ENCODE measurements around the gene CHCT1.
"Not testable (repeated sequence)": the region's sequence is repeated elsewhere in the genome, so short reads cannot be mapped to it uniquely, and the experiment has no call there.

CHCT1 gene

GRCh38 chr17:60422162-60422665, at the start of gene CHCT1:
Gene CHCT1, plus strand, starts transcription at chr17:60422489. Its CDS starts 104 bp downstream, at chr17:60422593.
- no peak for DNase-seq (ENCODE audit: low read depth in 2 of 3, low spot score in 1 of 3)

DNA sequence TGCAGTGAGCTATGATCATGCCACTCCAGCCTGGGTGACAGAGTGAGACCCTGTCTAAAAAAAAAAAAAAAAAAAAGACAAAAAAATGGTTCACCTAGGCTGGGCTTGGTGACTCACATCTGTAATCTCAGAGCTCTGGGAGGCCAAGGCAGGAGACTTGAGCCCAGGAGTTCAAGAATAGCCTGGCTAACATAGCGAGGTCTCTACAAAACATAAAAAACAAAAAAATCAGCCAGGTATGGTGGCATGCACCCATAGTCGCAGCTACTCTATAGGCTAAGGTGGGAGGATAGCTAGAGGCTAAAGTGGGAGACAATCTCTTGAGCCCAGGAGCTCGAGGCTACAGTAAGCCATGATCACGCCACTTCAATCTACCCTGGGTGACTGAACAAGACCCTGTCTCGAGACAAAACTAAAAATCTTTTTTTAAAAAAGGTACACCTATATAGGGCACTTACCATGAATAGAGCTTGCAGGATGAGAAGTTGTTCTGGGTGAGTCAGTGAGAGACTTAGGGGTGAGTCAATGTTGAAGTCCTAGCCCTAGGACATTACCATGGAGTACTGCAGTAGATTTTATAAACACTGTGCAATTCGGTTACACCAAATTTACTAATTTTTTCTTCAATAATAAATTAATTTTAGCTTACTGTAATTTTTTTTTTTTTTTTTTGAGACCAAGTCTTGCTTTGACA, 49.4 kb upstream of the CHCT1 start:
- no peak for DNase-seq (ENCODE audit: low read depth in 2 of 3, low spot score in 1 of 3)

DNA sequence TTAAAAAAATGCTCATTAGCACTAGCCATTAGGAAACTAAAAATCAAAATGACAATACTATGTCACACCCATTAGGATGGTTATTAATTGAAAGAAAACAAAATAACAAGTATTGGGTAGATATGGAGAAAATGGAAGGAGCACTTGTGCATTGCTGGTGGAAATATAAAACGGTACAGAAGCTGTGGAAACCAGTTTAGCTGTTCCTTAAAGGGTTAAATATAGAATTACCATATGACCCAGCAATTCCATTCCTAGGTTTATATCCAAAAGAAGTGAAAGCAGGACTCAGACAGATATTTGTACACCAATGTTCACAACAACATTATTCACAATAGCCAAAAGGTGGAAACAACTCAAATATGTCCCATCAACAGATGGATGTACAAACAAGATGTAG, 44.1 kb upstream of the CHCT1 start:
- not testable (repeated sequence) for DNase-seq (ENCODE audit: low read depth in 2 of 3, low spot score in 1 of 3)

GRCh38 chr17:60379461-60379860, 42.8 kb upstream of the CHCT1 start:
- DNase-seq (ENCODE audit: low read depth in 2 of 3, low spot score in 1 of 3): not testable (repeated sequence)

- DNase-seq (ENCODE audit: low read depth in 2 of 3, low spot score in 1 of 3): no peak
Observed at GRCh38 chr17:60381958-60382357, 40.3 kb upstream of the CHCT1 start.

GRCh38 chr17:60383379-60383778, 38.9 kb upstream of the CHCT1 start:
- no peak for DNase-seq (ENCODE audit: low read depth in 2 of 3, low spot score in 1 of 3)

DNA sequence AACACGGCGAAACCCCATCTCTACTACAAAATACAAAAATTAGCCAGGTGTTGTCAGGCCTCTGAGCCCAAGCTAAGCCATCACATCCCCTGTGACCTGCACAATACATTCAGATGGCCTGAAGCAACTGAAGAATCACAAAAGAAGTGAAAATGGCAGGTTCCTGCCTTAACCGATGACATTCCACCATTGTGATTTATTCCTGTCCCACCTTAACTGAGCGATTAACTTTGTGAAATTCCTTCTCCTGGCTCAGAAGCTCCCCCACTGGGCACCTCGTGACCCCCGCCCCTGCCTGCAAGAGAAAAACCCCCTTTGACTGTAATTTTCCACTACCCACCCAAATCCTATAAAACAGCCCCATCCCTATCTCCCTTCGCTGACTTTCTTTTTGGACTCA, 37.4 kb upstream of the CHCT1 start:
- not testable (repeated sequence) for DNase-seq (ENCODE audit: low read depth in 2 of 3, low spot score in 1 of 3)

GRCh38 chr17:60386147-60387058, 35.9 kb upstream of the CHCT1 start:
- DNase-seq (ENCODE audit: low read depth in 2 of 3, low spot score in 1 of 3): no peak

DNA sequence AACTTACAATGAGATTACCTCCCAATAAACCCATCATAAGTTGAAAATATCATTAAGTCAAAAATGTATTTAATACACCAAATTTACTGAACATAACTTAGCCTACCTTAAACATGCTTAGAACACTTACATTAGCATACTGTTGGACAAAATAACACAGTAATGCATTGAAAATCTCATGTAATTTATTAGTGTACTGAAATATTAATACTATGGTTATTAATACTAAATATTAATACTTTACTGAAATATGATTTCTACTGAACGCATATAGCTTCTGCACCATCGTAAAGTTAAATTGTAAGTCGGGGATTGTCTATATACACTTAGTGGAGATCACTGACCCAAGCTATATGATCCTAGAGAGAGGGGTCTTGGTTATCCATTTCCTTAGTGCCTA, 34.6 kb upstream of the CHCT1 start:
- no peak for DNase-seq (ENCODE audit: low read depth in 2 of 3, low spot score in 1 of 3)

- DNase-seq (ENCODE audit: low read depth in 2 of 3, low spot score in 1 of 3): no peak
Observed at GRCh38 chr17:60388742-60389141, 33.5 kb upstream of the CHCT1 start.

DNA sequence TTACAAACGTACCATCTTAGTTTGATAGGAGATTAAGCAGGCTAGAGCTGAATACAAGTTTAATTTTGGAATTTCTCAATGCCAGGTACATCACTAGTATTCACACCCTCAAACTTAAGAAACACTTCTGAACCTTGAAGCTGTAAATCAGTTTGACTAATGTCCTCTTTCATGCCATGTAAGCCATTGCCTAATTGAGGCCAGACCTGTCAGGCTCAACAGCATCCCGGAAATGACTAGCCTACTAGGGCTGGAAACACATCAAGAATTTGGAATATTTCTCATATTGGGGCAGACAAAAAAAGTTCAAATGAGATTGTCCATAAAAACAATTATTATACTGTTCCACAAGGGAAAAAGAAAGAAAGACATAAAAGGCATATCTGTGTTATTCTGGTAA, 32.1 kb upstream of the CHCT1 start:
- DNase-seq (ENCODE audit: low read depth in 2 of 3, low spot score in 1 of 3): no peak

GRCh38 chr17:60390925-60391470, 31.3 kb upstream of the CHCT1 start:
- DNase-seq (ENCODE audit: low read depth in 2 of 3, low spot score in 1 of 3): peak in 2 of 3 donors; percentile 8 to 12

GRCh38 chr17:60391471-60392041, 30.7 kb upstream of the CHCT1 start:
- no peak for DNase-seq (ENCODE audit: low read depth in 2 of 3, low spot score in 1 of 3)

- DNase-seq (ENCODE audit: low read depth in 2 of 3, low spot score in 1 of 3): peak; percentile 97 to 99 (median 99)
Observed at GRCh38 chr17:60392042-60392844, 30.0 kb upstream of the CHCT1 start, which contains the start of gene USP32. Gene USP32, minus strand, starts transcription at chr17:60392133. Its CDS starts 194 bp downstream, at chr17:60391939.

DNA sequence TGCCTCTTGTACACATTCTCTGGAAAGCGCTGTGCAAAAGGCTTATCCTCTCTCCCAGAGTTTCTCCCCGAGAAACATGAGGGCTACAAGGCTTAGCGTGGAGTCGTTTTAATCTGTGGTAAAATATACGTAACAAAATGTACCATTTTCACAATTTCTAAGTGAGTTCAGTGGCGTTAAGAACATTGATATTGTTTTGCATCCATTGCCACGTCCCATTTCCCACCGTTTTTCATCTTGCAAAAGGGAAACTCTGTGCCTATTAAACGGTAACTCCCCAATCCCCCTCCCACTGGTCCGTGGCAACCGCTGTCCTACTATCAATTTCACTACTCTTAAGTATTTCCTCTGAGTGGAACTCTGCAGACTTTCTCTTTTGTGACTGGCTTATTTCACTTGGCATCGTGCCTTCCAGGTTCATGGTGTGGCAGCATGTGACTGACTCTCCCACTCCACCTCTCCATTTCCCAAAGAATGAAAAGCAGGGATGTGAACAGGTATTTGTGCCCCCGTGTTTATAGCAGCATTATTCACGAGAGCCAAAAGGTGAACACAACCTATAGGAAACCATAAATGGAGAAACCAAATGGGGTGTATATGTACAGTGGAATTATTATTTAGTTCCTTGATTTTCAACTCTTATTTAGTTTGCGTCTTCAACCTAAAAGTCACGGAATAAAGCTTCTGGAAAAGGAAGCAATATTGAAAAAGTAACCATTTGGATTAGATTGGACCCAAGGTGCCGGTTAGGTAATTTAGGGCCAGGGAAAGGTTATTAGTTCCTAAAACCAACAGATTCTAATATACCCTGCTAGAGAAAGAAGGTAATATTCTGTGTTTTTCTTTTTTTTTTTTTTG, 29.2 kb upstream of the CHCT1 start:
- peak; percentile 32 to 40 (median 33) for DNase-seq (ENCODE audit: low read depth in 2 of 3, low spot score in 1 of 3)

- no peak for DNase-seq (ENCODE audit: low read depth in 2 of 3, low spot score in 1 of 3)
Observed at GRCh38 chr17:60393840-60394723, 28.2 kb upstream of the CHCT1 start.

- DNase-seq (ENCODE audit: low read depth in 2 of 3, low spot score in 1 of 3): no peak
Observed at GRCh38 chr17:60395508-60396065, 26.7 kb upstream of the CHCT1 start.

DNA sequence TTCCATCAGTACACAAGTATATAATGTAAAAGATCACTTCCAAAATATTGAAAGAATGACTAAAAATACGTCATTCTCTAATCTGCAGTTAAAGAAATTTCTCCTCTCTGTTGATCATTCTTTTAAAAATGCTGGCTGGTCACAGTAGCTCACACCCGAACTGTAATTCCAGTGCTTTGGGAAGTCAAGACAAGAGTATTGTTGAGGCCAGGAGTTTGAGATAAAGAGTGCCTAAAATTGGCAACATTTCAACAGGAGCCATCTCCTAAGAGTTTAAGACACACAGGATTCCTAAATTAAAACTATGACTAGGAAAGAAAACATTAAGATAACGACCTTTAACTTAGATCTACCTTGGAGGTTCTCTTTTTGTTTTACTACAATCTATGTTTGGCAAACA, 25.9 kb upstream of the CHCT1 start:
- DNase-seq (ENCODE audit: low read depth in 2 of 3, low spot score in 1 of 3): no peak
